Esophagus muscularis mucosa (tissue), 4 donors: ENCODE data around the gene L1CAM. TPM values are rescaled to one million over a fixed set of nuclear protein-coding genes. Genes with fewer than 3 reads are reported as not detected.

Experiments used
- DNase-seq: peaks from one replicate; pipeline ENCODE4 v3.0.0-alpha.2; 2017; ENCODE audit errors: extremely low spot score
- H3K27ac ChIP-seq, 4 donors: fragments of 200-600 bp; sonication (generic); replicated peaks in 1 of 4; 1 replicate in 3 of 4; 2 replicates in 1 of 4; pipeline ENCODE4 v1.5.1; 2016 to 2019; ENCODE audit warnings: mild to moderate bottlenecking in 1 of 4
- H3K27me3 ChIP-seq, 4 donors: fragments of 200-600 bp; sonication (generic); one replicate each; pipeline versions ENCODE4 v1.5.1 to v1.6.0; 2016 to 2019
- H3K36me3 ChIP-seq, 4 donors: fragments of 200-600 bp; sonication (generic); one replicate each; pipeline ENCODE4 v1.5.1; 2016 to 2019
- H3K4me1 ChIP-seq, 4 donors: fragments of 200-600 bp; sonication (generic); one replicate each; pipeline ENCODE4 v1.5.1; 2016 to 2019
- H3K4me3 ChIP-seq, 4 donors: fragments of 200-600 bp; sonication (generic); 1 replicate in 2 of 4; 2 replicates in 2 of 4; pipeline ENCODE4 v1.5.1; 2016 to 2019; ENCODE audit warnings: mild to moderate bottlenecking in 4 of 4, moderate library complexity in 1 of 4
- H3K9me3 ChIP-seq, 4 donors: fragments of 200-600 bp; sonication (generic); 1 replicate in 3 of 4; 2 replicates in 1 of 4; pipeline ENCODE4 v1.5.1; 2016 to 2019
- EP300 ChIP-seq: sonication (generic); formaldehyde crosslinking; IDR thresholded peaks from one replicate; pipeline ENCODE4 v1.6.1; 2017; ENCODE audit warnings: antibody characterized with exemption
- POLR2A ChIP-seq: fragments of 450-650 bp; IDR thresholded peaks from one replicate; pipeline ENCODE4 v1.6.1; 2017; ENCODE audit warnings: antibody characterized with exemption, moderate library complexity, mild to moderate bottlenecking, low read depth
- POLR2AphosphoS5 ChIP-seq, 2 donors: sonication (generic); formaldehyde crosslinking; IDR thresholded peaks; one replicate each; pipeline ENCODE4 v1.6.1; 2017; ENCODE audit warnings: antibody characterized with exemption in 2 of 2
- WGBS: methylation state at CpG from one replicate; pipeline ENCODE4 v1.1.5; 2018; 5-methylcytosine and 5-hydroxymethylcytosine counted together
- intact Hi-C: fragments of 100-400 bp; cut with DNase I; formaldehyde crosslinking; loops from one replicate; pipeline ENCODE4 v1.15.1; 2023
- total RNA-seq, 4 donors: library from RNA; depleted of rRNA; stranded (reverse); fragments of >200 nt; gene quantifications; one replicate each; pipeline versions ENCODE4 v1.1.0 to v1.2.1, GENCODE V29; 2016
- TF ChIP-seq, protein P1 (sequence below), 3 experiments: fragments of 200-600 bp in 2 of 3; fragments of 450-650 bp in 1 of 3; sonication (generic) in 2 of 3; IDR thresholded peaks; one replicate each; pipeline ENCODE4 v1.5.1; 2017 to 2019; ENCODE audit warnings: antibody characterized with exemption in 3 of 3, mild to moderate bottlenecking in 2 of 3, moderate library complexity in 1 of 3

L1CAM gene
- total RNA-seq, 4 donors from 2014 or later = 22.4 to 47.9 (median 30.0) TPM

DNA sequence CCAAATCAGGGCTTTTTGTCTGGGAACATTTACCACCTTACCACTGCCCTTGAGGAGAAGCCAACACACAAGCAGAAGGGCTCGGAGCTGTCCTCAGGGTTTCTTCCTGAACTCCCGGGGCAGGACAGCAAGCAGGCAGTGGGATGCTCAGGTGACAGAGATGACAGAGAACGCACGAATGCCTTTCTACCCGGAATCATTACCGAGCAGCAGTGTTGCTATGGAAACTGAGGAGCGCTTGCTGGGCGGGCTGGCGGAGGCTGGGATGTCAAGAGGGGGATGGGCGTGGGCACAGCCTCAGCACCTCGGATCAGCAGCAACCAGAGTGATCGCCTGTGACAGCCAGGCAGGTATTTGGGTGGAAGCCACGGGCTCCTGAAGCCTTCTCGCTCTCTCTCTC lies 73.8 kb downstream of the L1CAM start:
- no peaks in the 10 kb centered on the region for H3K36me3 ChIP-seq
- intact Hi-C loops = no loop called here
- peaks cover 0 to 4% (median 0%) of the 10 kb centered on the region in 4 donors for H3K9me3 ChIP-seq
- H3K4me1 ChIP-seq = no peaks in the 10 kb centered on the region
- TF ChIP-seq EP300 (no peak), POLR2A (no peak), POLR2AphosphoS5 (IDR thresholded peaks at IDR 0.05) (no peak)
- TF ChIP-seq, protein P1, sequence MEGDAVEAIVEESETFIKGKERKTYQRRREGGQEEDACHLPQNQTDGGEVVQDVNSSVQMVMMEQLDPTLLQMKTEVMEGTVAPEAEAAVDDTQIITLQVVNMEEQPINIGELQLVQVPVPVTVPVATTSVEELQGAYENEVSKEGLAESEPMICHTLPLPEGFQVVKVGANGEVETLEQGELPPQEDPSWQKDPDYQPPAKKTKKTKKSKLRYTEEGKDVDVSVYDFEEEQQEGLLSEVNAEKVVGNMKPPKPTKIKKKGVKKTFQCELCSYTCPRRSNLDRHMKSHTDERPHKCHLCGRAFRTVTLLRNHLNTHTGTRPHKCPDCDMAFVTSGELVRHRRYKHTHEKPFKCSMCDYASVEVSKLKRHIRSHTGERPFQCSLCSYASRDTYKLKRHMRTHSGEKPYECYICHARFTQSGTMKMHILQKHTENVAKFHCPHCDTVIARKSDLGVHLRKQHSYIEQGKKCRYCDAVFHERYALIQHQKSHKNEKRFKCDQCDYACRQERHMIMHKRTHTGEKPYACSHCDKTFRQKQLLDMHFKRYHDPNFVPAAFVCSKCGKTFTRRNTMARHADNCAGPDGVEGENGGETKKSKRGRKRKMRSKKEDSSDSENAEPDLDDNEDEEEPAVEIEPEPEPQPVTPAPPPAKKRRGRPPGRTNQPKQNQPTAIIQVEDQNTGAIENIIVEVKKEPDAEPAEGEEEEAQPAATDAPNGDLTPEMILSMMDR (IDR thresholded peaks at IDR 0.05) = no peak
- DNase-seq = no peak
- H3K27ac ChIP-seq = no peak overlapping the region
- 72% methylated on average over 12 of the region's 14 CpGs for WGBS
- no peak overlapping the region for H3K4me3 ChIP-seq
- H3K27me3 ChIP-seq = no peaks in the 10 kb centered on the region

Other genes starting within 250 kb of the L1CAM start
- gene DUSP9, start 239.0 kb downstream of the L1CAM start, total RNA-seq = not detected
- 10 to 100 TPM; 20.5 to 67.8 (median 26.0) TPM for gene PNCK, start 212.4 kb downstream of the L1CAM start, total RNA-seq
- gene SLC6A8, start 198.2 kb downstream of the L1CAM start, total RNA-seq = 10 to 100 TPM; 41.7 to 62.3 (median 45.6) TPM
- 100 to 1,000 TPM in 2 of 4 donors, 10 to 100 TPM in 2; 76.4 to 129 (median 101) TPM for gene BCAP31, start 161.8 kb downstream of the L1CAM start, total RNA-seq
- gene ABCD1, start 161.3 kb downstream of the L1CAM start, total RNA-seq = 10 to 100 TPM; 18.4 to 36.2 (median 25.1) TPM
- gene PLXNB3, start 121.9 kb downstream of the L1CAM start, total RNA-seq = 10 to 100 TPM in 3 of 4 donors, 1 to 10 TPM in 1; 6.1 to 21.9 (median 17.6) TPM
- gene SRPK3, start 105.1 kb downstream of the L1CAM start, total RNA-seq = 1 to 10 TPM in 2 of 4 donors, under 1 TPM in 2; 0.52 to 2.2 (median 1.1) TPM
- gene IDH3G, start 91.8 kb downstream of the L1CAM start, total RNA-seq = 10 to 100 TPM; 52.3 to 76.3 (median 70.3) TPM
- 100 to 1,000 TPM; 100 to 115 (median 109) TPM for gene SSR4, start 91.5 kb downstream of the L1CAM start, total RNA-seq
- 10 to 100 TPM; 20.0 to 48.4 (median 36.9) TPM for gene PDZD4, start 55.6 kb downstream of the L1CAM start, total RNA-seq
- gene AVPR2, start 18.5 kb upstream of the L1CAM start, total RNA-seq = 1 to 10 TPM; 1.2 to 7.6 (median 4.5) TPM
- 10 to 100 TPM; 15.9 to 22.4 (median 17.7) TPM for gene ARHGAP4, start 40.1 kb upstream of the L1CAM start, total RNA-seq
- gene NAA10, start 48.9 kb upstream of the L1CAM start, total RNA-seq = 100 to 1,000 TPM in 2 of 4 donors, 10 to 100 TPM in 2; 89.3 to 106 (median 95.4) TPM
- gene RENBP, start 58.5 kb upstream of the L1CAM start, total RNA-seq = 10 to 100 TPM in 1 of 4 donors, 1 to 10 TPM in 3; 8.0 to 12.6 (median 9.1) TPM
- gene HCFC1, start 85.6 kb upstream of the L1CAM start, total RNA-seq = 100 to 1,000 TPM in 1 of 4 donors, 10 to 100 TPM in 3; 50.7 to 102 (median 60.8) TPM
- 1 to 10 TPM; 3.6 to 6.9 (median 6.1) TPM for gene TMEM187, start 86.6 kb upstream of the L1CAM start, total RNA-seq
- 10 to 100 TPM; 50.5 to 74.9 (median 67.6) TPM for gene IRAK1, start 133.7 kb upstream of the L1CAM start, total RNA-seq
- gene MECP2, start 211.5 kb upstream of the L1CAM start, total RNA-seq = 10 to 100 TPM; 57.7 to 79.4 (median 64.8) TPM